Right lobe of liver (tissue), 6 donors: Measurements from ENCODE around the gene VCX. TPM values are rescaled to one million over a fixed set of nuclear protein-coding genes. Genes with fewer than 3 reads are reported as not detected.

Experiments
- ATAC-seq, 4 donors: fragments of 200-7000 bp; cut with Tn5 transposase; one replicate each; pipeline ENCODE4 v1.9.1; 2020; ENCODE audit warnings: mild to moderate bottlenecking in 4 of 4, moderate library complexity in 4 of 4
- DNase-seq, 3 donors: peaks; one replicate each; pipeline ENCODE4 v3.0.0-alpha.2; 2020
- H3K27ac ChIP-seq, 3 donors: fragments of 200-600 bp; one replicate each; pipeline ENCODE4 v1.8.0; 2022
- H3K27me3 ChIP-seq, 2 donors: fragments of 200-600 bp; one replicate each; pipeline ENCODE4 v1.8.0; 2022
- H3K36me3 ChIP-seq, 4 donors: fragments of 200-600 bp; sonication (generic) in 1 of 4; one replicate each; pipeline versions ENCODE4 v1.5.1 to v1.8.0; 2017 to 2022; ENCODE audit warnings: control low read depth in 1 of 4
- H3K4me1 ChIP-seq, 4 donors: fragments of 200-600 bp; sonication (generic) in 1 of 4; one replicate each; pipeline versions ENCODE4 v1.5.1 to v1.8.0; 2017 to 2022; ENCODE audit warnings: control low read depth in 1 of 4
- H3K4me3 ChIP-seq, 3 donors: fragments of 200-600 bp; one replicate each; pipeline ENCODE4 v1.8.0; 2022
- H3K9me3 ChIP-seq, 4 donors: fragments of 200-600 bp; sonication (generic) in 1 of 4; one replicate each; pipeline versions ENCODE4 v1.5.1 to v1.8.0; 2017 to 2022; ENCODE audit warnings: control low read depth in 1 of 4
- CTCF ChIP-seq, 4 donors: fragments of 200-600 bp in 3 of 4; fragments of 450-650 bp in 1 of 4; IDR thresholded peaks; one replicate each; pipeline versions ENCODE4 v1.5.1 to v1.8.0; 2016 to 2022; ENCODE audit warnings: antibody characterized with exemption in 4 of 4, mild to moderate bottlenecking in 2 of 4
- POLR2A ChIP-seq: fragments of 450-650 bp; IDR thresholded peaks from one replicate; pipeline ENCODE4 v1.6.1; 2017; ENCODE audit warnings: antibody characterized with exemption, mild to moderate bottlenecking
- WGBS: methylation state at CpG from one replicate; pipeline ENCODE4 v1.1.6; 2018; ENCODE audit warnings: low coverage, low lambda C conversion rate; ENCODE audit not compliant: insufficient coverage; ENCODE audit errors: missing lambda C conversion rate; 5-methylcytosine and 5-hydroxymethylcytosine counted together
- intact Hi-C, 2 donors: fragments of 100-400 bp; cut with DNase I; formaldehyde crosslinking; loops; one replicate each; pipeline versions ENCODE4 v1.11.2 to v1.14.1; 2022
- total RNA-seq, 6 experiments: library from RNA; depleted of rRNA in 2 of 6; stranded (reverse); fragments of >200 nt in 2 of 6; fragmentation: NEBNext Ultra II Directional in 3 of 6; extraction: Animal tissue kit (Norgen Biotek cat#: 25700) in 3 of 6; gene quantifications; one replicate each; pipeline versions ENCODE4 v1.1.0 to v1.2.4, GENCODE V29; 2016 to 2023
- donor health status: DM: no; HTN: yes; CAD: no.
- donor health status: DM: no; HTN: no; CAD: no.
- donor health status: DM: no; HTN: no; CAD: no.
- donor health status: DM: no; HTN: yes; CAD: no.
- donor health status: DM: no; HTN: yes; CAD: no.

The VCX gene
- total RNA-seq, 6 experiments from 2014 or later: not detected

GRCh38 chrX:7841084-7841805 lies 1.7 kb upstream of the VCX start:
- no peak for DNase-seq
- 47% methylated on average over 3 of the region's 3 CpGs for WGBS

GRCh38 chrX:7852166-7852565 lies 9.2 kb downstream of the VCX start:
- Histone ChIP-seq H3K27me3 (no peaks in the 10 kb centered on the region), H3K27ac (no peak overlapping the region), H3K4me1 (no peaks in the 10 kb centered on the region), H3K4me3 (no peak overlapping the region), H3K36me3 (no peaks in the 10 kb centered on the region), H3K9me3 (no peaks in the 10 kb centered on the region)
- no peak for TF ChIP-seq CTCF (IDR thresholded peaks at IDR 0.05)
- no peak for TF ChIP-seq POLR2A
- intact Hi-C loops: no loop called here
- DNase-seq (no peak), ATAC-seq (no peak)
- WGBS: 5% methylated on average over 1 of the region's 1 CpG

More at GRCh38 chrX:7841084-7841805, 1.7 kb upstream of the VCX start:
- TF ChIP-seq CTCF (IDR thresholded peaks at IDR 0.05) (no peak), POLR2A (no peak)
- Histone ChIP-seq H3K27me3 (no peaks in the 10 kb centered on the region), H3K36me3 (no peaks in the 10 kb centered on the region), H3K9me3 (no peaks in the 10 kb centered on the region), H3K27ac (no peak overlapping the region), H3K4me3 (no peak overlapping the region), H3K4me1 (no peaks in the 10 kb centered on the region)
- no peak for ATAC-seq
- intact Hi-C loops: no loop called here

- no peak overlapping the region for H3K4me3 ChIP-seq
- intact Hi-C loops: no loop called here
- 70% methylated on average over 4 of the region's 4 CpGs for WGBS
- no peaks in the 10 kb centered on the region for H3K36me3 ChIP-seq
- H3K27ac ChIP-seq: no peak overlapping the region
- TF ChIP-seq CTCF (IDR thresholded peaks at IDR 0.05) (no peak), POLR2A (no peak)
- DNase-seq (no peak), ATAC-seq (no peak)
- no peaks in the 10 kb centered on the region for H3K27me3 ChIP-seq
- H3K4me1 ChIP-seq: no peaks in the 10 kb centered on the region
- H3K9me3 ChIP-seq: no peaks in the 10 kb centered on the region
These were observed 29.1 kb downstream of the VCX start for GRCh38 chrX:7872042-7872441.

- WGBS: 50% methylated on average over 2 of the region's 2 CpGs
- intact Hi-C loops: no loop called here
These were observed 34.0 kb downstream of the VCX start for GRCh38 chrX:7876957-7877356.

More at GRCh38 chrX:7876957-7877356, 34.0 kb downstream of the VCX start:
- H3K36me3 ChIP-seq: no peaks in the 10 kb centered on the region
- no peaks in the 10 kb centered on the region for H3K27me3 ChIP-seq
- H3K27ac ChIP-seq: no peak overlapping the region
- ATAC-seq (no peak), DNase-seq (no peak)
- H3K4me1 ChIP-seq: no peaks in the 10 kb centered on the region
- no peak for TF ChIP-seq CTCF (IDR thresholded peaks at IDR 0.05)
- no peak for TF ChIP-seq POLR2A
- no peak overlapping the region for H3K4me3 ChIP-seq
- H3K9me3 ChIP-seq: no peaks in the 10 kb centered on the region
